PC-3 (cell line): Measurements from ENCODE around the gene DMBX1.

Experiments
- CTCF ChIP-seq: fragments of 300-600 bp; sonication (generic); conservative IDR thresholded peaks from 2 replicates; pipeline ENCODE4 v1.5.1; 2017; ENCODE audit warnings: antibody characterized with exemption, low read depth, mild to moderate bottlenecking, low read length
- EZH2 ChIP-seq: fragments of 300-600 bp; sonication (generic); IDR thresholded peaks from one replicate; pipeline ENCODE4 v1.6.1; 2017; ENCODE audit warnings: antibody characterized with exemption, mild to moderate bottlenecking, low read length; ENCODE audit not compliant: unreplicated experiment
- EZH2phosphoT487 ChIP-seq: fragments of 300-600 bp; sonication (generic); IDR thresholded peaks from 2 replicates; pipeline ENCODE4 v1.6.1; 2018; ENCODE audit warnings: mild to moderate bottlenecking, antibody characterized with exemption, low read length, borderline replicate concordance

GRCh38 chr1:46532498-46533178, 43.0 kb downstream of the DMBX1 start:
- TF ChIP-seq CTCF (peak; percentile 76), EZH2 (no peak), EZH2phosphoT487 (no peak)
